Fibroblast of lung (primary cell): ENCODE measurements around the gene C17orf58. TPM values are rescaled to one million over a fixed set of nuclear protein-coding genes. Genes with fewer than 3 reads are reported as not detected.
A peak's percentile ranks its signal among the peaks of the same experiment; 100 is the strongest.

Experiments used
- DNase-seq, 2 donors: peaks; one replicate each; pipeline versions ENCODE4 v3.0.0 to v3.0.0-alpha.2; 2010; ENCODE audit warnings: low read depth in 2 of 2
- H2AFZ ChIP-seq: 2 replicates; pipeline ENCODE4 v1.5.1; 2012; ENCODE audit warnings: low read length, control low read depth, inconsistent platforms
- H3K27ac ChIP-seq: 2 replicates; pipeline ENCODE4 v1.5.1; 2011; ENCODE audit warnings: low read length, control low read depth; ENCODE audit not compliant: insufficient read depth
- H3K27me3 ChIP-seq: 2 replicates; pipeline ENCODE4 v1.5.1; 2011; ENCODE audit warnings: mild to moderate bottlenecking, low read length; ENCODE audit not compliant: control insufficient read depth, insufficient read depth
- H3K36me3 ChIP-seq: 2 replicates; pipeline ENCODE4 v1.5.1; 2011; ENCODE audit warnings: low read length; ENCODE audit not compliant: control insufficient read depth, insufficient read depth
- H3K4me1 ChIP-seq: 2 replicates; pipeline ENCODE4 v1.5.1; 2011; ENCODE audit warnings: low read length; ENCODE audit not compliant: control insufficient read depth, insufficient read depth; ENCODE audit errors: extremely low read depth
- H3K4me2 ChIP-seq: 2 replicates; pipeline ENCODE4 v1.5.1; 2011; ENCODE audit warnings: low read length, control low read depth; ENCODE audit not compliant: insufficient read depth; ENCODE audit errors: extremely low read depth
- H3K4me3 ChIP-seq, 4 experiments: fragments of 200-600 bp in 1 of 4; sonication (generic) in 1 of 4; replicated peaks in 1 of 4; 2 replicates each; pipeline ENCODE4 v1.5.1; 2011 to 2016; ENCODE audit warnings: low read length in 4 of 4, low read depth in 3 of 4, mild to moderate bottlenecking in 3 of 4, control low read depth in 2 of 4, inconsistent platforms in 1 of 4, mixed read lengths in 1 of 4; ENCODE audit not compliant: insufficient read depth in 1 of 4; ENCODE audit errors: control extremely low read depth in 1 of 4
- H3K79me2 ChIP-seq: 2 replicates; pipeline ENCODE4 v1.5.1; 2012; ENCODE audit warnings: mild to moderate bottlenecking, low read length, inconsistent platforms; ENCODE audit not compliant: control insufficient read depth, insufficient read depth
- H3K9ac ChIP-seq: 2 replicates; pipeline ENCODE4 v1.5.1; 2011; ENCODE audit warnings: mild to moderate bottlenecking, low read length, control low read depth; ENCODE audit not compliant: insufficient read depth
- H3K9me3 ChIP-seq: 2 replicates; pipeline ENCODE4 v1.5.1; 2012; ENCODE audit warnings: low read depth, low read length; ENCODE audit not compliant: control insufficient read depth, insufficient read depth
- H4K20me1 ChIP-seq: 2 replicates; pipeline ENCODE4 v1.5.1; 2011; ENCODE audit warnings: low read length; ENCODE audit not compliant: control insufficient read depth, insufficient read depth; ENCODE audit errors: extremely low read depth
- EZH2 ChIP-seq: IDR thresholded peaks from 2 replicates; pipeline ENCODE4 v1.5.1; 2012; ENCODE audit warnings: low read length, control low read depth, mild to moderate bottlenecking; ENCODE audit errors: missing control alignments
- polyA plus RNA-seq, 2 donors: library from polyadenylated mRNA; depleted of rRNA in 1 of 2; stranded (reverse) in 1 of 2; unstranded in 1 of 2; fragments of >200 nt; gene quantifications; 2 replicates each; pipeline ENCODE4 v1.2.1, GENCODE V29; 2011 to 2012; ENCODE audit warnings: missing spikeins in 1 of 2
- total RNA-seq: library from RNA; depleted of rRNA; stranded (reverse); fragments of >200 nt; gene quantifications from 2 replicates; pipeline ENCODE4 v1.2.1, GENCODE V29; 2014
- TF ChIP-seq, protein P1 (sequence below), 2 donors: IDR thresholded peaks in 1 of 2; conservative IDR thresholded peaks in 1 of 2; 1 replicate in 1 of 2; 2 replicates in 1 of 2; pipeline ENCODE4 v1.5.1; 2011 to 2012; ENCODE audit warnings: low read length in 2 of 2, control low read depth in 1 of 2, inconsistent platforms in 1 of 2, low read depth in 1 of 2, mild to moderate bottlenecking in 1 of 2

The C17orf58 gene
- total and polyA plus RNA-seq, 2 donors (not counting 1 experiment from before 2014, with no cell fraction given) = 10.6 to 17.0 TPM

DNA sequence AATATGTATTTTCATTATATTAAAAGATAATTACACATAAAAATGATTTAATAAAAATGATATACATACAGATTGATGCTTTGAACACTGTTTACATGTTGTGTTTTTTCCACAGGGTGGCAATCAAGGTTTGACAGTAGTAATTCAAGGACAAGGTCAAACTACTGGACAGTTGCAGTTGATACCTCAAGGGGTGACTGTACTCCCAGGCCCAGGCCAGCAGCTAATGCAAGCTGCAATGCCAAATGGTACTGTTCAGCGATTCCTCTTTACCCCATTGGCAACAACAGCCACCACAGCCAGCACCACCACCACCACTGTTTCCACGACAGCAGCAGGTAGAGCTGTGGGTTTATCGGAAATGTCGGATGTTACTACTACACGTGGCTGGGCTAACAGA lies 52.2 kb downstream of the C17orf58 start:
- Histone ChIP-seq H3K9me3 (no peaks in the 10 kb centered on the region), H3K9ac (no peak overlapping the region), H3K4me1 (no peaks in the 10 kb centered on the region), H4K20me1 (no peaks in the 10 kb centered on the region), H3K27ac (no peak overlapping the region), H3K27me3 (no peaks in the 10 kb centered on the region), H3K4me2 (no peak overlapping the region), H3K79me2 (no peaks in the 10 kb centered on the region), H2AFZ (no peak overlapping the region), H3K36me3 (peaks cover 15% of the 10 kb centered on the region), H3K4me3 (no peak overlapping the region)
- DNase-seq = no peak
- TF ChIP-seq, protein P1, sequence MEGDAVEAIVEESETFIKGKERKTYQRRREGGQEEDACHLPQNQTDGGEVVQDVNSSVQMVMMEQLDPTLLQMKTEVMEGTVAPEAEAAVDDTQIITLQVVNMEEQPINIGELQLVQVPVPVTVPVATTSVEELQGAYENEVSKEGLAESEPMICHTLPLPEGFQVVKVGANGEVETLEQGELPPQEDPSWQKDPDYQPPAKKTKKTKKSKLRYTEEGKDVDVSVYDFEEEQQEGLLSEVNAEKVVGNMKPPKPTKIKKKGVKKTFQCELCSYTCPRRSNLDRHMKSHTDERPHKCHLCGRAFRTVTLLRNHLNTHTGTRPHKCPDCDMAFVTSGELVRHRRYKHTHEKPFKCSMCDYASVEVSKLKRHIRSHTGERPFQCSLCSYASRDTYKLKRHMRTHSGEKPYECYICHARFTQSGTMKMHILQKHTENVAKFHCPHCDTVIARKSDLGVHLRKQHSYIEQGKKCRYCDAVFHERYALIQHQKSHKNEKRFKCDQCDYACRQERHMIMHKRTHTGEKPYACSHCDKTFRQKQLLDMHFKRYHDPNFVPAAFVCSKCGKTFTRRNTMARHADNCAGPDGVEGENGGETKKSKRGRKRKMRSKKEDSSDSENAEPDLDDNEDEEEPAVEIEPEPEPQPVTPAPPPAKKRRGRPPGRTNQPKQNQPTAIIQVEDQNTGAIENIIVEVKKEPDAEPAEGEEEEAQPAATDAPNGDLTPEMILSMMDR (conservative IDR thresholded peaks at IDR 0.05 in 1 of 2, IDR thresholded peaks at IDR 0.05 in 1 of 2; ENCODE audit: low read depth in 1 of 2, low read length in 2 of 2) = no peak
- no peak for TF ChIP-seq EZH2

DNA sequence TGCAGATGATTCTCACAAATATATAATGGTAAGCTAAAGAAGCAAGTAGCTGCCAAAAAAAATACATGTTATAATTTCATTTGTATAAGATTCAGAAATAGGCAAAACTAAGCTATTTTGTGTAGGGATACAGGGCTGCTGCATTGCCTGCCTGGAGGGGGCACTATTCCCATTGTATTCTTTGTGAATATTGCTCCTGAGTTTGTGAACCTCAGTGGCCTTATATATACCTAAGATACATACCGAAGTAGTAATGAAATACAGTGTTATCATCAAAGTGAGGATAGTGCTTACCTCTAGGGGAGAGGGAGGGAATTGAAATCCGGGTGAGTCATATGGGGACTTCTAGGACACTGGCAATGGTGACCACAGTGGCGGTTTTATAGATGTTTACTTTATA lies 53.5 kb downstream of the C17orf58 start:
- peak in 1 of 2 donors; percentile 12 for DNase-seq
- peaks cover 15% of the 10 kb centered on the region for H3K36me3 ChIP-seq

More for the DNA sequence above, 53.5 kb downstream of the C17orf58 start:
- Histone ChIP-seq H3K79me2 (no peaks in the 10 kb centered on the region), H3K4me3 (no peak overlapping the region), H4K20me1 (no peaks in the 10 kb centered on the region), H2AFZ (no peak overlapping the region), H3K4me1 (no peaks in the 10 kb centered on the region), H3K9me3 (no peaks in the 10 kb centered on the region), H3K4me2 (no peak overlapping the region), H3K27ac (no peak overlapping the region), H3K27me3 (no peaks in the 10 kb centered on the region), H3K9ac (no peak overlapping the region)
- no peak for TF ChIP-seq EZH2
- TF ChIP-seq, protein P1 (conservative IDR thresholded peaks at IDR 0.05 in 1 of 2, IDR thresholded peaks at IDR 0.05 in 1 of 2; ENCODE audit: low read depth in 1 of 2, low read length in 2 of 2) = peak; percentile 46 to 66

Other genes with a start within 250 kb of the C17orf58 start
- 22.6 and 35.8 TPM in 2 replicates for gene BPTF, start 171.0 kb downstream of the C17orf58 start, total RNA-seq
- 38.6 TPM in 2 replicates for gene BPTF, start 171.0 kb downstream of the C17orf58 start, polyA plus RNA-seq
- 20.3 and 44.3 TPM in 2 replicates for gene KPNA2, start 39.3 kb upstream of the C17orf58 start, total RNA-seq
- gene KPNA2, start 39.3 kb upstream of the C17orf58 start, polyA plus RNA-seq = 96.1 and 230 TPM in 2 replicates